ENCODE measurements around the gene PKNOX2.

DNA sequence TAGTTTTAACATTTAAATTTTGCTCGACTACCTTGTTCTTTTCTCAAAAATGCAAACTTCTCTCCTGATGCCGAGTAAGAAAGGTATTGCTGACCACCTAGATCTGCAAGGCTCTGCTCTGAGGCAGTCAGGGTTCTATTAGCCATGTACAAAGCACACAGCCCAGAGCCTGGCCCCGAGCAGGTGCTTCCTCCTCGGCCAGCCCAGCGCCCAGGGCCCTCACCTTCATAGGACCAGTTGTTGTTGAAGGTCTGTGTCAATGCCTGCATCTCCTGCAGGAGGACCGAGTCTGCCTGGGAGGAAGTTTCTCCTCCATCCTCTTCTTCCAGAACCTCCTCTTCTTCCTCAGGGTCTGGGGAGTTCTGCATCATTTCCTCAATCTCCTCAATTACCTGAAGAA is 295.7 kb downstream of the PKNOX2 start:
- TF ChIP-seq, protein P1, sequence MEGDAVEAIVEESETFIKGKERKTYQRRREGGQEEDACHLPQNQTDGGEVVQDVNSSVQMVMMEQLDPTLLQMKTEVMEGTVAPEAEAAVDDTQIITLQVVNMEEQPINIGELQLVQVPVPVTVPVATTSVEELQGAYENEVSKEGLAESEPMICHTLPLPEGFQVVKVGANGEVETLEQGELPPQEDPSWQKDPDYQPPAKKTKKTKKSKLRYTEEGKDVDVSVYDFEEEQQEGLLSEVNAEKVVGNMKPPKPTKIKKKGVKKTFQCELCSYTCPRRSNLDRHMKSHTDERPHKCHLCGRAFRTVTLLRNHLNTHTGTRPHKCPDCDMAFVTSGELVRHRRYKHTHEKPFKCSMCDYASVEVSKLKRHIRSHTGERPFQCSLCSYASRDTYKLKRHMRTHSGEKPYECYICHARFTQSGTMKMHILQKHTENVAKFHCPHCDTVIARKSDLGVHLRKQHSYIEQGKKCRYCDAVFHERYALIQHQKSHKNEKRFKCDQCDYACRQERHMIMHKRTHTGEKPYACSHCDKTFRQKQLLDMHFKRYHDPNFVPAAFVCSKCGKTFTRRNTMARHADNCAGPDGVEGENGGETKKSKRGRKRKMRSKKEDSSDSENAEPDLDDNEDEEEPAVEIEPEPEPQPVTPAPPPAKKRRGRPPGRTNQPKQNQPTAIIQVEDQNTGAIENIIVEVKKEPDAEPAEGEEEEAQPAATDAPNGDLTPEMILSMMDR (IDR thresholded peaks at IDR 0.05): no peak
- no peak for TF ChIP-seq POLR2A (IDR thresholded peaks at IDR 0.05)

Measured in gastroesophageal sphincter (tissue), 3 donors.